ENCODE data around the gene NECTIN1.

DNA sequence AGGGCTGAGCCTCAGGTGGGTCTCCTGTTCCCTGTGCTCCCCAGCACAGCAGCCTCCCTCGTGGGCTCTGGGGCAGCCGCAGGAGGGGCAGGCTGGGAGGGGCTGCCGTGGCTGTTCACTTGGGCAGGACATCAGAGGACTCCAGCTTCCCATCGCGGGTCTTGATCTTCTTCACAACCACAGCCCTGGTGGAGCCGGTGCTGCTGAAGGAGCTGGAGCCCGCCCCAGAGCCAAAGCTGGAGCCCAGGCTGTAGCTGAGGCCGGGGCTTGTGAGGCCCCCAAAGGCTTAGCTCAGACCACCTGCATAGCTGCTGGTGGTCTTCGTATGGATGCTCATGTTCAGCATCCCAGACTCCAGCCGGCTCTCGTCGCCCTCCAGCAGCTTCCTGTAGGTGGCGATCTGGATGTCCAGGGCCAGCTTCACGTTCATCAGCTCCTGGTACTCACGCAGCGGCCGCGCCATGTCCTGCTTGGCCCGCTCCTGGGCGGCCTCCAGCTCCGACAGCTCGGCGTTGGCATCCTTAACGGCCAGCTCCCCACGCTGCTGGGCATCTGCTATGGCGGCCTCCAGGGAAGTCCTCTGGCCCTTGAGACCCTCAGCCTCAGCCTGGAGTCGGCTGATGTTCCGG is 126.1 kb downstream of the NECTIN1 start:
- TF ChIP-seq, protein P1, sequence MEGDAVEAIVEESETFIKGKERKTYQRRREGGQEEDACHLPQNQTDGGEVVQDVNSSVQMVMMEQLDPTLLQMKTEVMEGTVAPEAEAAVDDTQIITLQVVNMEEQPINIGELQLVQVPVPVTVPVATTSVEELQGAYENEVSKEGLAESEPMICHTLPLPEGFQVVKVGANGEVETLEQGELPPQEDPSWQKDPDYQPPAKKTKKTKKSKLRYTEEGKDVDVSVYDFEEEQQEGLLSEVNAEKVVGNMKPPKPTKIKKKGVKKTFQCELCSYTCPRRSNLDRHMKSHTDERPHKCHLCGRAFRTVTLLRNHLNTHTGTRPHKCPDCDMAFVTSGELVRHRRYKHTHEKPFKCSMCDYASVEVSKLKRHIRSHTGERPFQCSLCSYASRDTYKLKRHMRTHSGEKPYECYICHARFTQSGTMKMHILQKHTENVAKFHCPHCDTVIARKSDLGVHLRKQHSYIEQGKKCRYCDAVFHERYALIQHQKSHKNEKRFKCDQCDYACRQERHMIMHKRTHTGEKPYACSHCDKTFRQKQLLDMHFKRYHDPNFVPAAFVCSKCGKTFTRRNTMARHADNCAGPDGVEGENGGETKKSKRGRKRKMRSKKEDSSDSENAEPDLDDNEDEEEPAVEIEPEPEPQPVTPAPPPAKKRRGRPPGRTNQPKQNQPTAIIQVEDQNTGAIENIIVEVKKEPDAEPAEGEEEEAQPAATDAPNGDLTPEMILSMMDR (conservative IDR thresholded peaks at IDR 0.05; ENCODE audit: low read length): no peak; the same call in 1 of the 2 replicates
- TF ChIP-seq EZH2phosphoT487 (IDR thresholded peaks at IDR 0.05; ENCODE audit: borderline replicate concordance, low read depth, low read length): no peak

Data from OCI-LY7 (cell line).